CD4-positive, alpha-beta T cell treated with Interleukin-6 at 100 ng/mL for 8 hours (primary cell): ENCODE results near the gene C4orf54.

ENCODE experiments used
- DNase-seq: peaks from one replicate; pipeline ENCODE4 v3.0.0-alpha.2; 2020; ENCODE audit warnings: mixed read lengths, low spot score

C4orf54 gene

DNA sequence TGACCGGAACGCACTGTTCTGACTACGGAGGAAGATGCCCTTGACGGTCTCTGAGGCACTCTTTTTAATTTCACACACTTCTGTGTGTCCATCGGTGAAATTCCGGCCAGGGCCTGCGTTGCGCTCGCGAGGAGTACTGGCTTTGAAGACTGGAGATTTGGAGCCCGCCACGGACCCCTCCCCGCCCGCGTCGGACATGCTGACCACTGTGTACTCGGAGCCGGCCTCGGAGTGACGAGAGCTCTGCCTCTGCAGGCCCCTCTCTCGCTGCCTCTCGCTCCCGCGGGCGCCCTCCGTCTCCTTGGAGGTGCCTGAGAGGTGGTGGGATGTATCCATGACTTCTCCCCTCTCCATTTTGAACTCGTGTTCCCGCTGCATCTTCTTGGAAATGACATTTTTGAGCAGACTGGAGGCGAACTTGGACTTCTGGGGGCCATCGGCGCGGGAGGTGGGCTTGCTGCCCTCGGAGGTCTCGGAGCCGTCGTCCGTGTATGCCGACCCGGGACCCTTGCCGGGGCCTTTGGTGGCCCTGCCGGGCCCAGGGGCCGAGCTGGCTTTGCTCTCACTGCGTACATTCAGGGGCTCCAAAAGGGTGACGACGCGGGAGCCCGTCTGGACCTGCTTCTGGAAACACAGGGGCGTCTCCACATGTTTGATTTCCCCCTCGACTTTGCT lies 5.7 kb downstream of the C4orf54 start:
- no peak for DNase-seq

DNA sequence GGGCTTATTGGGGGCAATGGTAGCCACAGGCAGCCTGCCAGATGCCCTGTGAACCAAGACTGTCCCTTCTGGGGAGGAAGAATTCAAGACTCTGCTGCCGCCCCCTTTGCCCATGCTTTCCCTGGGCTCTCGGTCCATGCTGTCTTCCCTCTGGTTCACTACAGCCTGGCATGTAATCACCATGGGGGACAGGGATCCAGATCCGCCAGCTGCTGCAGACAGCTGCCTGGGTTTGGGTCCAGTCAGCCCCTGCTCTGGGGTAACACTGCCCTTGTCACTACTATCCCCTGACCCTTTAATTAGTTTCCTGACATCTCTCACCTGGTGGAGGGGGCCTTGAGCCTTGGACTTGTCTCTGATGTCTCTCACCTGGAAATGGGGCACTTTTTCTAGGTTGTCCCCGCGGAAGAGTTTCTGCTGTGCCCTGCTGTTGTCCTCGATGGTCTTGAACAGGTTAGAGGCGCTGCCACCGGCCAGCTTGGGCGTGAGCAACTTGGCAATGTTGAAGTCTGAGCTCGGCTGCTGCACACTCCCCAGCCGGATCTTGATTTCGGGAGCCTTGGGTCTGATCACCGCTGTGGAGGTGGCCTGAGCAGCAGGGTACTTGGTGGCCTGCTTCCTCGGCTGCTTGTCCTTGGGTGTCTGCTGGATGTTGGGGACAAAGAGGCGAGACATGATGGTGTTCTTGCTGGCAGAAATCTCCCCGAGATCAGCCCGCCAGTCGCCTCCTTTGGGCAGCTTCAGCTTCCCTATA lies 6.4 kb downstream of the C4orf54 start:
- DNase-seq = no peak

DNA sequence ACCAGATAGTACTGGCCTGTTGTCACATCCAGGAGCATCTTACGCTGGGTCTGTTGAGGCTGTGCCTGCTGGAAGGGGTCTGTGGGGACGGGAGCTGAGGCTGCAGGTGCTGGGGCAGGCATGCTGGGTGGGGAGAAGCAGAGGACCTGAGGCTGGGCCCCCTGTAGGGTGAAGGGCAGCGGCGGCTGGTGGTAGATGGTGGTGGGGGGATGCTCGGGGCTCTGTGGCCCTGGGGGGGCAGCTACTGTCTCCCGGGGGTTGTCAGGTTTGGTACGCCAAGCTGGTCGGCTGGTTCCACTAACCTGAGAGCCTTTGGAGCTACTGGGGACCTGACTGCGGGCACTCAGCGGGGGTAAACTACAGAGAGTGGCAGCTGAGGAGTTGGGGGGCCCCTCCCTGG lies 7.8 kb downstream of the C4orf54 start:
- no peak for DNase-seq

DNA sequence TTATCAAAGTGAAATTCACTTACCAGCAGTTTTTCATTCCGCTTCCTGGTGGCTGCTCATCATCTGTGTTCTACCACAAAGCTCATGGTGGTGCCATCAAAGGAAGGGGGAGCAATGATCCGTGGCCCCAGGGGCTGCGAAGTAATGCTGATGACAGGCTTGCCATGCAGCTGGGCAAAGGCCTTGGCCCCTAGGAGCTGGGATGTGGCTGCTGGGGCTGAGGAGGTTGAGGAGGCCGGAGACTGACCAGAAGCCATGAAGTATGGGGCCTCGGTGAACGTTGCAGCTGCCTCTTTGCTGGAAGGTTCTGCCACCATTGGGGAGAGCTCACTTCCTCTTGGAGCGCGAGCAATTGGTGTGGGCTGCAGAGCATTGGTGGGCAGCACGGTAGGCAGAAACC lies 8.4 kb downstream of the C4orf54 start:
- DNase-seq = no peak

DNA sequence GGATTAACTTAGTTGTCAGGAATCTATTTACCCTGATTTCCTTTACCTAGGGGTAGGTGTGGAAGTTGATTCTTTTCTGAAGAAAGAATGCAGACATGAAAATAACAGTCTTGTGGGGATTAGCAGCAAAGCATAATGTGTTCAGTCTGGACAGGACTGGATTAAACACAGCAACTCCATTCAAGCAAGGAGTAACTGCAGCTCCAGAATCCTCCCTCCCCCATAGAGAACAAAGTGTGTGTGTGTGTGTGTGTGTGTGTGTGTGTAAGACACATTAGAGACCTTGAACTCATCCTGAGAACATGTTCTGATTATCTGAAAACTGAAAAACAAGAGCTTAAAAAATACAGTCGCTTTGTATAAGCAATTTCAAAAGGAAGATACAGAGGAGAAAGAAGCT lies 9.3 kb downstream of the C4orf54 start:
- no peak for DNase-seq

DNA sequence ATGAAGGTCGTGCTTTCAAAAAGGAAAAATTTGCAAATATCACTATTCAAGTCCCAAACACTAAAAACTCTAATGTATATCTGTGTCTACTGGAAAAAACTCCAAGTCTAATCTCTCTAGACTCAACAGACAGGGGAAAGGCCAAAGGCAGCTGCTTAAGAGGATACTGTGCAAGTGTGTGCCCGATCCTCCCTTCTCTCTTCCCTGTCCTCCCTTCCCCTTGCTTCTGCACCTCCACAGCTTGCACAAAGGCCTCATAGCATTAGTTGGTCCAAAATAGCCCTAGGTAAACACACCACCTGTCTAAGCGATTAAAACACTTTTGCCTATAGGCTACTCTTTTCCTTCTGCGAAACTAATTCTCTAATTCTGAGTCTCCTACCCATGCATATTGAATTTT lies 10.6 kb downstream of the C4orf54 start:
- no peak for DNase-seq

DNA sequence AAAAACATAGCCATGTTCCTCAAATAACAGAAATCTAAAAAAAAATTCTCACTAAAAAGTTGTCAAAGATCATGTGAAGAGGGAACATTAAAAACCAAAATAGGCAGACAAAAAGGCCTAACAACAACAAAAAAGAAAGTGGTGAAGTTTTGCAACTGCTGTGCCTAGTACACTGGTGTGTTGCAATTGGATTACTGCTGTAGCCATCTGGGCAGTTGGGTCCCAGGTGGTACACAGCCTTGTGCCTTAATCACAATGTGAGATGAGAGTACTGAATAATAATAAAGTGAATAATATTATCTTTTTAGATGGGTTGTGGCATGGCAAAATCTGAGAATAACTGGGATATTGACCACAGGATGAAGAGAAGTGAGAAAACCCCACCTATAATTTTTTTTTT lies 12.0 kb downstream of the C4orf54 start:
- no peak for DNase-seq

DNA sequence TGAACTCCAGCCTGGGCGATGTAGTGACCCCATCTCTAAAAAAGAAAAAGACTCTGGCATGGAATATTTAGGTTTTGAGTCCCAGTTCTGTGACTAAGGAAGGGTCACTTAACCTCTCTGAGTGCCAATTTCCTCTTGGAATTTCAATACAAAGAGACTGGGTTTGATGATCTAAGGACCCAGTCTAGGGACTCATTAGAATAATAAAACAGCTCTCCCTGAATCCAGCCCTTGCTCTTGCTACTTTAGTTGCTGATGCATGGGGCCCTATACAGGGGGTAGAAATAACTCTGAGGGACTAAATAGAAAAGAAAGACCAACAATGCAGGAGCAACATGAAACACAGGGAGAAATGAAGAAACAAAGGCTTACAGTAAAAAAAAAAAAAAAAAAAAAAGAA lies 12.6 kb downstream of the C4orf54 start:
- DNase-seq = no peak

DNA sequence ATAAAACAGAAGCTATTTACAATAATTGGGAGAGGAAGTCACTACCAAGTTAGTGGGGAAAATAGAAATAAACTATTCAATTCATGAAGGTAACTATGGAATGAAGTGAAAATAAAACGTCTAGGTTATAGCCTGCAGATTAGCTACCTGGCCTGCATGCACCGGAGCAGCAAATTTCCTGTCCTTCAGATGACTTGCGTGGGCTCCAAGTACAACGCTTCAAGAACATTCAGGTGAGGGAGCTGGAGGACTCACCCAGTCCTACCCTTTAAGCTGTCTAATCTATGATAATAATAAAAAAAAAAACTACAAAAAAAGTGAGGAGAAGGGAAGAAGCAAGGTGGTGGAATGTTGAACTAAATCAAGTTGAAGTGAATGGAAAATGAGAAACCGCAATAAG lies 13.2 kb downstream of the C4orf54 start:
- no peak for DNase-seq

DNA sequence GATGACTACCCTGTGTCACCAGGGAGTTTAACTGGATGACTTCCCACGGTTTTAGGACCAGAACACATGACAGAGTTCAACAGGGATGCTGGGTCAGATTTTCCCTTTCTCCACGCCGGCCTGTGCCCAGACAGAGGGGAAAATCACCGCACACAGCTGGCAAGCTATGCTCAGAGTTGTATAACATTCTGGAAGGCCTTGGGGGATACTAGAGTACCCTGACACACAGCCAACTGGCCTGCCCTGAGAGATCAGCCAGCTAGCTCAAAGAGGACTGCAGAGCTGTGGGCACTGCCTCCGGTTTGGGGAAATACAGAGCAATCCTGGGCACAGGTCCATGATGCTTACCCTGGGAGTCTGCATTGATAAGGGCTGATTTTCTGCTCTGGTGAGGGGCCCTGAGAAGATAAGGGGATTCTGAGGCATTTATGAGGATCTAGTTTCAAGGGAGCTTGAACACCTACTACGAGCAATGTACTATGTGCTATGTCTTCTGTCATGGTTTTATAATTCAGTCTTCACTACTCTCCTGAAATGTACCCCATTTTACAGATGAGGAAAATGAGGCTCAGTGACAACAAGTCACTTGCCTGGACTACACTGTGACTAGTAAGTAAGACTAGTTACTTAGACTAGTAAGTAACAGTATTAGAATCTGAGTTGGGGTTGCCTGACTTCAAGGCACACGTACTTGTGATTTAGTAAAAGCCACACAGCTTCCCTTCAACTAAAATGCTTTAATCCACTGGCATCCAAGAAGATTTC lies 14.7 kb downstream of the C4orf54 start:
- DNase-seq = no peak

DNA sequence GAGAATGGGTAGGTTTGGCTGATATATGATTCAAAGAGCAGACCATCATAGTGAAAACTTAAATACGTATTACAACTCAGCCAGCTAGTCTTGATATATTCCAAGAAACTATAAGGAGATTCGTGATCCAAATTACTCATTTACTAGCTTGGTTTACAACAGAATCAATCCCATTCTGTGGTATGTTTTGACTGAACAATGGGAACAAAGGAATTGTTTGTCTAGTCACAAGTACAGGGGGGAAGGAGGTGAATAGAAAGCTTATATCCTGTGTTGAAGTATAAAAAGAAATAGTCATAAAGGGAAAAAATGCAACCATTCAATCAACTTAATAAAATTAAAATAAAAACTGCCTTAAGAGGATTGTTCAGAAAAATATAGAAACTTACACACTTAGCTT lies 17.0 kb downstream of the C4orf54 start:
- DNase-seq = no peak

DNA sequence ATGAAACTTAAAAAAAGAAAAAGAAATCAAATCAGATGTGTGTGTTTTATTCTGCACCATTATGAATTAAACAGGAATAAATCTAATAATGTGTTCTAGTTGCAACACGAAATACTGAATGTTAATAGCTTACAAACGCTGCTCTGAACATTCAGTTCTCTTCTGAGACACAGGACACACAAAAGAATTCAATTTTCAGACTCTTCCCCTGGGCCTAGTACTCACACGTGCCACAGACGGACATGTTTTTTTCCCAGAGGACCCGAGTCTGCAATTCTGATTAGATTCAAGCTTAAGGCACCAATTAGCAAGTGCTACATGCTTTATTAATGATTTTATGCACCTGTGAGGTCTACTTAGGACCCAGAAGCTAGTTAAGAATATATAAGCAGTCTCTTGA lies 20.5 kb downstream of the C4orf54 start:
- no peak for DNase-seq

DNA sequence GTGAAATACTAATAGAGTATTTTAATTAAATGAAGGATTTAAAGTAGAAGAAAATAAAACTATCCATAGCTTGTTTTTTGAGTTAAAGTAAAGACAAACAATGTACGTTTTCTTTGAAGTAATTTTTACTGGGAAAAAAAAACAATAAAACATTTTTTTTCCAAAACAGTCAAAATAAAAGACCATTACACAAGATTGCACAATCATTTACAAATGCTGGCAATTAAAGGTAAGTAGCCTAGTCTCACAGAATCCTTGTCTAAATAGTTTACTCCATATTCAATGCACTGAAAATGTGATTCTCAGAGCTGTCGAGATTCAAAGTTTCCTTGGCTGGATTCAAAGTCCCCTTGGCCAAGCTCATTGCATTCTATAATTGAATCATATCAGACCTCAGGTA lies 21.2 kb downstream of the C4orf54 start:
- no peak for DNase-seq

DNA sequence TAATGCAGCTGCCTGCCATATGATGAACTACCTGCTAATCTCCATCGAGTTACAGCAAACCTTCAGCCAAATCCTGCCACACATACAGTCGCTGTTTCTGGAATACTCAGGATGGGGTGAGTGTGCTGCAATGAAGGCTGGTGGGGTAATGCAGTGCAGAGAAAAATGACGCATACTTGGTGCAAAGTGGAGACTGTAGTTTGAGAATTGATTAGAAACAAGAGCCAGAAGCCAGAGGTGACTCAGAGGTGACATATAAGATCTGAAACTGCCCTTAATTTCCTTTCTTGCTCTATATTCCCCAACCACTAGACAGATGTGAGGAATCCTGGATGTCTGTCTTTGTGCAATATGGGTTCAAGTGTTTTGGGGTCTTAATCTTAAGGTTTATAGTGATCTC lies 22.0 kb downstream of the C4orf54 start:
- no peak for DNase-seq

DNA sequence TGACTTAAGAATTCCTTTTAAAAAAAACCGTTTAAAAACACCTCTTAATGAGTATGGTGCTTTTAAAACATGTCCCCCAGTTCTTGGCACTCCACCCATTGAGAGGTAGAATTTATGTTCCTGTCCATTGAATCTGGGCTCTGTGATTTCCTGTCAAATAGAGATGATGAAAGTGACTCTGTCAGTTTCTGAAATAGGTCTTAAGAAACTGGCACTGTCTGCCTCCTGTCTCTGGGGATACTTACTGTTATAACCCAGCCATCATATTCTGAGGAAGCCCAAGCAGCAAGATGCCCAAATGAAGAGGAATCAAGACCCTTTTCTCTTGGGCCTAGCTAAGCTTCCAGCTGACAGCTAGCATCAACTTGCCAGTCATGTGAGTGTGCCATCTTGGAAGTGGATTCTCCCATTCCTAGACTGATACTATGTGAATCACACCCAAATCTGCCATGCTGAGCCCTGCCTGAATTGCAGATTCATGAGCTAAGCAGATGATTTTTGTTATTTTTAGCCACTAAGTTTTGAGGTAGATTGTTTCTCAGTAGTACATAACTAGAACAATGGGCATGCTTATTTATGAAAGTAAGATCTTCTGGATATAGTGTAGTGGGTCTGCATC lies 22.8 kb downstream of the C4orf54 start:
- no peak for DNase-seq

DNA sequence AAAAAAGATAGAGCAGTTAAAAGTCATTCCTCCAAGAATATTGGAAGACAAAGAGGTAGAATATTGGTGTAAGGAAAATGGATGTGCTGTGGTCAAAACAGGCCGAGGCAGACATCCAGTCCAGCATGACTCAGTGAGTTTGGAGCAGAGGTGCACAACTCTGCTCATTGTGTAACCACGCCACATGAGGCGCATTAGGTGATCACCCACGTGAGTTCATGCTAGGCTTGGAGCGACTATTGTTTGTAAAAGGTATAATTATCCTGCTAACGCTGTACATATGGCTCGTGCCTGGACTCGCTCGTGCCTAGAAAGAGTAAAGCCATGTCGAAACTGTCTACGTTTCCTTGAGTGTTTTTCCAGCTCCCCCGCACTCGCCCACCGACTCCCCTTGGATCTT lies 23.9 kb downstream of the C4orf54 start:
- DNase-seq = no peak

DNA sequence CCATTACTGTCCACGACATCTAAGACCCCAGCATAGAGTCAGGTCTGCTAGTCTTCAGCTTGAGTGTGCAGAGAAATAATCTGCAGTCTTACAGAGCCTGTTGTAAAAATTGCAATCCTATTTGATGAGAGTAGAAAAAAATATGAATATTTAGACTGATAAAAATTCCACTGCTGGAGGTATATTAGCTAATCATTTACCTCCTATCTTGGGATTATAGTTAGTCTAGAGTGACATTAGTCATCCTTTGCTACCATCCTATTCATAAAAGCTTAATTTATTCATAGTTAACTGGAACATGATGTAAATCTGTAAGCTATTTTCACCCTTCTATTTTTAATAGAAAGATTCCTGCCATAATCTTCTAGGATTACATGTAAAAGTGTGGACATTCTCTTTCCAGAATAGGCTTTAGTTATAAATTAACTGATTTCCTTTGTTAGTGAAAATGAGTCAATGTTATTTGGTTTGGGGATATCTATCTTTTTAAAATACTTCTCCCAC lies 26.7 kb downstream of the C4orf54 start:
- no peak for DNase-seq

DNA sequence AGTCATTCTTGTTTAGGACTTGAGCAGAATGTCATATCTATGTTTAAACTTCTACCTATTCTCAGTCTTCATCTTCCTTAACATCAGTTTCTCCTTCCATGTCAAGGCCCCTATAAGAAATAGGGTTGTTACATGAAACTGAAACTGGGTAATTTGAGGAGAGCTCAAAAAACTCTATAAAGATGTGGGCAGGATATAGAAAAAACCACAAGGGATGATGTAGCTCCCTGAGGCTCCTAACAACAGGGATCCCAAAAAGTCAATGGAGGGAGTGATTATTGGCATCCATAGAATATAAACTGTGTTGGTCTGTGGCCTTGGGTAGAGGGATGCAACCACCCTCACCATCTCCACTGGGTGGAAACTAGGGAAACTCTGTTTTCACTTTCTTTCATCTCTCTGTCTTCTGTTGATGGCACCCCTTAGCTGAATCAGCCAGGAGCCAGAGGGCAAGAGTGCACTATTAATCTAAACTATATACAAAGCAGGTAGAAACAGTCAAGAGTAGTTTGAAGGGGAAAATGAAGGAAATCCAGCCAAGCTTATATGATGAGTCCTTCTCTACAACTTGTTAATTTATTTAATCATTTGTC lies 27.6 kb downstream of the C4orf54 start:
- no peak for DNase-seq

DNA sequence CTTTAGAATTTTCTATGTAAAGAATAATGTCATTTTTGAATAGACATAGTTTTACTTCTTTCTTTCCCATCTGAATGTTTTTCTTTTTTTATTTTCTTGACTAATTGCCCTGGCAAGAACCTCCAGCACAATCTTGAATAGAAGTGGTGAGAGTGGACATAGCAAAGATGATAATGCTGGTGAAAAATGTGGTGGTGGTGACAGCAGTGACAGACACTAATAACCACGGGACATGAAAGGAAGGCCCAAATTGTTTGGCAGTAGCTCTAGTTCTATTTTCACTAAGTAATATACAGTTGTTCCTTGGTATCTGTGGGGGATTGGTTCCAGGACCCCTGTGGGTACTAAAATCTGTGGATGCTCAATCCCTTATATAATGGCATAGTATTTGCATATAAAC lies 29.6 kb downstream of the C4orf54 start:
- no peak for DNase-seq

DNA sequence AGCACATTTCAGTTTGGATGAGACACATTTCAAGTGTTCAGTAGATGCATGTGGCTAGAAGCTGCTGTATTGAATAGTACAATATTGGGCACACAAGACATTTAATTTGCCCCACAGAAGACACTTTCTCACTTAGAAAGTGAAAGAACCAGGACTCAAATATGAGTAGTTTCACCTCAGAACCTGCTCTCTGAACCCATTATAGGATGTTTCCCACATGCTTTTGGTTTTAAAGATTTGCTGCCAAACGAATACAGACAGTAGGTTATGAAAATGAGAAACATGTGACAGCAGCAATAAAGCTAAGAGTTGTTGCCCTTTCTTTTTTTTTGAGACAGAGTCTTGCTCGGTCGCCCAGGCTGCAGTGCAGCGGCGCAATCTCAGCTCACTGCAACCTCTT lies 32.3 kb downstream of the C4orf54 start:
- DNase-seq = no peak

DNA sequence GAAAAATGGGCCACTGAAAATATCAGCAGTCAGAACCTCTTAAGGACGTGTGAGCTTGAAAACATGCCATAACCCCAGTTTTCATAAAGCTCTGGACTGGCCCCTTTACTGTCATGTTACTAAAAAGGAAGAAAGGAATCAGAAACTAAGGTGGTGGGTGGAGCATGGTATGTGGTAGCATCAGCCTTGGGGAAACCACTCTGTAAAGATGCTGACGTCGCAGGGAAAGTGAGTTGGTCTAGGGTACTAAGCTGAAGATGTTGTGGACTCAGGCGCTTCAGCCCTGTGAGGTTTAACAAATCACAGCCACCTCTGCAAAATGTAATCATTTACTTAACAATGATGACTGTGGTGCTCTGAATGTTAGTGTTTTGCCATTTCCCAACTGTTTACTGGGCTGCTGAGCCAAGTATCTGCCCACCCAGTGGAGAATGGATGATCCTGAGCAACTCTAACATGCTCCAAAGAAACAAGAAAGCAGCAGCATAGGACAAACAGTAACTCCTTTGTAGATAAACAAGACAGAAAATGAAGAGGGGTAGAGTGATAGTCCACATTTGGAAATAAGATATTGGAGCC lies 33.4 kb downstream of the C4orf54 start:
- no peak for DNase-seq

DNA sequence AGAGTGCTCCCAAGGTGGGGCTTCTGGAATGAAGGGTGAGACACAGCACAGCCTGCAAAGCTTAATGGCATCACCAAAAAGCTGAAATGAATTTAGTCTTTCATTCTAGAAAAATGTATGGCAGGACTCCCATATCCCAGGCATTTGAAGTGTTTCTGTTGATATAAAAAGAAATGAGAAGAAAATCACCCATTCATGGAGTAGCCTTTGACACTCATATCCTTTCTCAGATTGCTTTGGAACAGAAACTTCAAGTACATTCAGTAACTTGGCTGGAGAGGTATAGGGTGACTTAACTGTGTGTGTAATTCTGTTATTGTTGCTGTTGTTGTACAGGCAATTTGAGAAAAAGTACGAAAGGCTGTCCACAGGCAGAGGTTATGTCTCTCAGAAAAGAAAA lies 35.3 kb downstream of the C4orf54 start:
- DNase-seq = no peak
